Measurements from ENCODE around the gene ZNF695.
"Not testable (repeated sequence)": the region's sequence is repeated elsewhere in the genome, so short reads cannot be mapped to it uniquely, and the experiment has no call there.

Gene ZNF695

DNA sequence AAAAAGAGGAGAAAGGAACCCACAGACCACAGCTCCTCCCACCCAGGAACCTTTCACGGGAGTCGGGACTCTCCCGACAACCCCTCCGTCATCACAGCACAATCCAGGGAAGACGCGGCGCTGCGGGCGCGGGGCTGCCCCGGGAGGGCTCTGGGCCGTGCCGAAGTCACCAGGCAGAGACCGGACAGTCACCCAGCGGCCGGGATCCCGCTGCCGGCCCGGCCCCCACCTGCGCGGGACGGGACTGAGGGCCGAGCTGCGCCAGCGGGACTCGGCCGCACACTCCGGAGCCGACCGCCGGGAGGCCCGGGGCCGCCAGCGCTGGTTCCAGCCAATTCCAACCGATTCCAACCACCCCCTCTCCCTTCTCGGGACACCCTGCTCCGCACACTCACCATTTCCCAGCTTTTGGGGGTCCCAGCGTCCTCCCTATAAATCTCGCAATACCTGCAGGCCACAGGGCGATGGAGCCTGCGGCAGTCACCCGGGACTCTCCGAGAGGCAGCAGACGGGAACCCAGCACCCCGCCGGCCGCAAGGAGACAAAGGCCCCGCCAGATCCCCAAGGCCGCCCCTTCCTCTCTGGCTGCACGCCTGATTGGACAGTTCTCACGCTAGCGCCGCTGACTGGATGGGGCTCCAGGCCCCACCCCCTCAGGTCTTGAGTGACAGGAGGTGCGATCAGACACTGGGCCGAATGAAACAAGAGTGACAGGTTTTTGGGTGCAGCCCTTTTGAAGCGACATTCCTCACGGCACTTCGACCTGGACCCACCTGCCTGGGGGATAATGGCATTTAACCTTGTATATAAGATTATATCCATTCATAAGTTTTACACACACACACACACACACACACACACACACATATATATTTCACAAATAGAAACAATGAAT is at the start of gene ZNF695:
TSS of gene ZNF695 (minus strand) at position 547 of the 895 bp plus-strand sequence. CDS start at position 398, 149 bp downstream.
- peak in 56 of 58 donors; percentile 0 to 85 (median 58) for DNase-seq

DNA sequence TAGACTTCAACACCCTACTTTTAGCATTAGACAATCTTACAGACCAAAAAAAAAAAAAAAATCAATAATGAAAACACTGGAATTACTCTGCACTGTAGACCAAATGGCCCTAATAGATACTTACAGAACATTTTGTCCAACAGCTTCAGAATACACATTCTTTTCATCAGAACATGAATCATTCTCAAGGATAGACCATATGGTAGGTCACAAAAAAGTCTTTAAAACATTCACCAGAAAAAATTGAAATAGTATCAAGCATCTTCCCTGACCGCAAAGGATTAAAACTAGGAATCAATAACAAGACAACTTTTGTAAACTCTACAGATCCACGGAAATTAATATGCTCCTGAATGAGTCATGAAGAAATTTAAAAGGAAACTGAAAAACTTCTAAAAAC is 48.2 kb upstream of the ZNF695 start:
- no peak for DNase-seq

DNA sequence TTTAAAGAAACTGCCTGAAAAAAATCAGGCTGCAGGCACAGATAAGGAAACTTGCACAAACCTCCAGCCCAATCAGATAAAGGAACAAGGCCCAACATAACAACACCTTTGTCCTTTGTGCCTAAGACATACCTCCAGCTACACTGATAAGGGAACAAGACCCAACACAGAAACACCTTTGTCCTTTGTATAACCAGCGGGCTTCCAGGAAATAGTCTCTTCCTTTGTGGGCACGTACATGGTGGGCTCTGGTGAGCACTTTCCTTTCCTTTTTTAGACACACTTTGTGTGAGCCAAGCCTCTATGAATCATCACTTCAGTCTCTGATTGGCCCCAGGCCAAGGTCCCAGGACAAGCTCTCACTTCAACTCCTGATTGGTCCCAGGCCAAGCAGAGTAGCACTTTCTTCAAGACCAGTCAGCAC is 47.1 kb upstream of the ZNF695 start:
- DNase-seq: no peak

DNA sequence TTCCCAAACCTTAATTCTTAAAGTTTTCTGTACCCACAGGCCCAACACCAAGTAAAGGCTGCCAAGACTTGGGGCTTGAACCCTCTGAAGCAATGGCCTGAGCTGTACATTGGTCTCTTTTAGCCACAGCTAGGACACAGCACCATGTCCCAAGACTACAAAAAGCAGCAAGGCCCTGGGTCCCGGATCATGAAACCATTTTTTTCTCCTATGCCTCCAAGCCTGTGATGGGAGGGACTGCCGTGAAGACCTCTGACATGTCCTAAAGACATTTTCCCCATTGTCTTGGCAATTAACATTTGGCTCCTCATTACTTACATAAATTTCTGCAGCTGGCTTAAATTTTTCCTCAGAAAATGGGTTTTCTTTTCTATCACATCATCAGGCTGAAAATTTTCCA is 39.8 kb upstream of the ZNF695 start:
- no peak for DNase-seq

DNA sequence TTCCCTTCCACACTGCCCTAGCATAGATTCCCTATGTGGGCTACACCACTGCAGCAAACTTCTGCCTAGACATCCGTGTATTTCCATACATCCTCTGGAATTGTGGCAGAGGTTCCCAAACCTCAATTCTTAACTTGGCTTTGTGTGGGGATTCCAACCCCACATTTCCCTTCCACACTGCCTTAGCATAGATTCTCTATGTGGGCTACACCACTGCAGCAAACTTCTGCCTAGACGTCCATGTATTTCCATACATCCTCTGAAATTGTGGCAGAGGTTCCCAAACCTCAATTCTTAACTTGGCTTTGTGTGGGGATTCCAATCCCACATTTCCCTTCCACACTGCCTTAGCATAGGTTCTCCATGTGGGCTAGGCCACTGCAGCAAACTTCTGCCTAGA is 39.4 kb upstream of the ZNF695 start:
- DNase-seq: no peak

DNA sequence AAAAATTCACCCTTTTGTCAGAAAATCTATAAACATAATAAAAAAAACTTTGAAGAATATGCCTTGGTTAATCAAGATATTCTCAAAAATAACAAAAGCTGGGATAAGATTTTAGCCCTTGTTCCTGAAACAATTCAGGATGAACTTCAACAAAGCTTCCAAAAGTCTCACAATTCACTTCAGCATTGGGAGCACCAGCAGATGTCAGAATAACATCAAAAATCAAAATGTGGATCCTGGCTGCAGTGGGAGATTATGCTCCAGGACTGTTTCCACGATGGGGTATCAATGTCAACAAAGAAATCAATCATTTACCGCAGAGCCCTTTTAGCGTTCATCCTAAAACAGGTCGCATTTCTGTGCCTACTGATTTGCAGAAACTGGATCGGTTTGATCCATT is 35.5 kb upstream of the ZNF695 start:
- no peak for DNase-seq

DNA sequence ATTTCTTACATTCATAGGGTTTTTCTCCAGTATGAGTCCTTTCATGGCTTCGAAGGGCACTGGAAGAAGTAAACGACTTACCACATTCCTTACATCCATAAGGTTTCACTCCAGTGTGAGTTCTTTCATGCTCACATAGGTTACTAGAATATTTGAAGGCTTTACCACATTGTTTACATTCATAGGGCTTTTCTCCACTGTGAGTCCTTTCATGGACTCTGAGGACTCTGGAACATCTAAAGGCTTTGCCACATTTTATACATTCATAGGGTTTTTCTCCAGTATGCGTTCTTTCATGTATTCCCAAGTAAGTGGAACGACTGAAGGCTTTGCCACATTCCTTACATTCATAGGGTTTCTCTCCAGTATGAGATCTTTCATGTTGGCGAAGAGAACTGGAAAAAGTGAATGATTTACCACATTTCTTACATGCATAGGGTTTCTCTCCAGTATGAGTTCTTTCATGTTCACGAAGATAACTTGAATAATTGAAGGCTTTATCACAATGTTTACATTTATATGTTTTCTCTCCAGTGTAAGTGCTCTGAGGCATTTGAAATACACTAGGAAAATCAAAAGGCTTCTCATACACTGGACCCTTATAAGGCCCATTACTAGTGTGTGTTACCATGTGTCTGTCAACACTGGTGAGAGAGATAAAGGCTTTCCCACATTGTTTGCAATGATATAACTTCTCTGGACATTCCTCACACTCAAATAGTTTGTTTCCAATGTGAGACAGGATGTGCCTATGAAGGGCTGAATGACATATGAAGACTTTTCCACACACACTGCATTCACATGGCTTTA is 29.9 kb upstream of the ZNF695 start:
- DNase-seq: no peak

DNA sequence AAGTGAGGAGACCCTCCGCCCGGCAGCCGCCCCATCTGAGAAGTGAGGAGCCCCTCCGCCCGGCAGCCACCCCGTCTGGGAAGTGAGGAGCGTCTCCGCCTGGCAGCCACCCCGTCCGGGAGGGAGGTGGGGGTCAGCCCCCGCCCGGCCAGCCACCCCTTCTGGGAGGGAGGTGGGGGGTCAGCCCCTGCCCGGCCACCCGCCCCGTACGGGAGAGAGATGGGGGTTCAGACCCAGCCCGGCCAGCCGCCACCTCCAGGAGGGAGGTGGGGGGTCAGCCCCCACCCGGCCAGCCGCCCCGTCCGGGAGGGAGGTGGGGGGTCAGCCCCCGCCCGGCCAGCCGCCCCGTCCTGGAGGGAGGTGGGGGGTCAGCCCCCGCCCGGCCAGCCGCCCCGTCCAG is 24.4 kb upstream of the ZNF695 start:
- DNase-seq: not testable (repeated sequence)

DNA sequence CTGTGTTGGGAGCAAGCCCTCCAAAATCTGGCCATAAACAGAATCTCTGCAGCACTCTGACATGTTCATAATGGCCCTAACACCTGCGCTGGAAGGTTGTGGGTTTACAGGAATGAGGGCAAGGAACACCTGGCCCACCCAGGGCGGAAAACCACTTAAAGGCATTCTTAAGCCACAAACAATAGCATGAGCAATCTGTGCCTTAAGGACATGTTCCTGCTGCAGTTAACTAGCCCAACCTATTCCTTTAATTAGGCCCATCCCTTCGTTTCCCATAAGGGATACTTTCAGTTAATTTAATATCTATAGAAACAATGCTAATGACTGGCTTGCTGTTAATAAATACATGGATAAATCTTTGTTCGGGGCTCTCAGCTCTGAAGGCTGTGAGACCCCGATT is 16.8 kb upstream of the ZNF695 start:
- not testable (repeated sequence) for DNase-seq

DNA sequence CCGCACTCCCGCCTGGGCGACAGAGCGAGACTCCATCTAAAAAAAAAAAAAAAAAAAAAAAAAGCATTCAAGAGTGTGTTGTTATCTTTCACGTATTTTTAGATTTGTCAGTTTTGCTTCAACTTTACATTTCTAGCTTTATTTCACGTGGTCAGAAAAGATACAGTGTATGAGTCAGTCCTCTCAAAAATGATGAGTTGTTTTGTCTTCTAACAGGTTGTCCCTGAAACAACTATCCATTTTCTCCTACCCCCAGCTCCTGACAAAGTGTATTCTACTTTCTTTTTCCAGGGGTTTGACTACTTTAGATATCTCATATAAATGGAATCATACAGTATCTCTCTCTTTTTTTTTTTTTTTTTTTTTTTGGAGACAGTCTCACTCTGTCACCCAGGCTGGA is 5.5 kb upstream of the ZNF695 start:
- no peak for DNase-seq

DNA sequence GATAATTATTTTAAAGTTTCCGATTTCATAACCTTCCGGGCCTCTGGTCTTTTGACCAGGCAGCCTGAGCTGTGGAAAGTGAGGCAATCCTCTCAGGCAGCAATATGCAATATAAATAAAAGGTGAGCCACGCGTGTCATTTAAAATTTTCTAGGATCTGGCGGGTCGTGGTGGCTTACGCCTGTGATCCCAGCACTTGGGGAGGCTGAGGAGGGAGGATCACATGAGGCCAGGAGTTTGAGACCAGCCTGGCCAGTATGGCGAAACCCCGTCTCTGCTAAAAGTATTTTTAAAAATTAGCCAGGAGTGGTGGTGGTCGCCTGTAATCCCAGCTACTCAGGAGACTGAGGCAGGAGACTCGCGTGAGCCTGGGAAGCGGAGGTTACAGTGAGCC is 546 bp upstream of the ZNF695 start:
- no peak for DNase-seq

DNA sequence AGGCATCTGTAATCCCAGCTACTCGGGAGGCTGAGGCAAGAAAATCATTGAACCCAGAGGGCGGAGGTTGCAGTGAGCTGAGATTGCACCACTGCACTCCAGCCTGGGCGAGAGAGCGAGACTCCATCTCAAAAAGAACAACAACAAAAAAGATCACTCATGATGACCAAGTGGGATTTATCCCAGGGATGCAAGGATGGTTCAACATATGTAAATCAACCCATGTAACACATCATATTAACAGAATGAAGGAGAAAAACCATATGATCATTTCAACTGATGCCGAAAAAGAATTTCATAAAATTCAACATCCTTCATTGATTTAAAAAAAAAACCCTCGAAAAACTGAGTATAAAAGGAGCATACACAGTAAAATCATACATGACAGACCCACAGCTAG is 3.8 kb downstream of the ZNF695 start:
- DNase-seq: not testable (repeated sequence)

DNA sequence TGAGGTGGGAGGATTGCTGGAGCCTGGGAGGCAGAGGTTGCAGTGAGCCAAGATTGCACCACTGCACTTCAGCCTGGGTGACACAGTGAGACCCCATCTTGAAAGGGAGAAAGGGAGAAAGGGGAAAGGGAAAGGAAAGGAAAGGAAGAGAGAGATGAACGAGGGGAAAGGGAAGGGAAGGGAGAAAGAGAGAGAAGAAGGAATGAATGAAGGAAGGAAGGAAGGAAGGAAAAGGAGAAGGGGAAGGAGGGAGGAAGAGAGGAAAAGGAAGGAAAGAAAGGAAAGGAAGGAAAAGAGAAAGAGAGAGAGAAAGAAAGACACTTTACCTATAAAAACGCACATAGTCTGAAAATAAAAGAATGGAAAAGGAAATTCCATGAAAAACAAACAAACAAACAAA is 18.0 kb downstream of the ZNF695 start:
- no peak for DNase-seq

DNA sequence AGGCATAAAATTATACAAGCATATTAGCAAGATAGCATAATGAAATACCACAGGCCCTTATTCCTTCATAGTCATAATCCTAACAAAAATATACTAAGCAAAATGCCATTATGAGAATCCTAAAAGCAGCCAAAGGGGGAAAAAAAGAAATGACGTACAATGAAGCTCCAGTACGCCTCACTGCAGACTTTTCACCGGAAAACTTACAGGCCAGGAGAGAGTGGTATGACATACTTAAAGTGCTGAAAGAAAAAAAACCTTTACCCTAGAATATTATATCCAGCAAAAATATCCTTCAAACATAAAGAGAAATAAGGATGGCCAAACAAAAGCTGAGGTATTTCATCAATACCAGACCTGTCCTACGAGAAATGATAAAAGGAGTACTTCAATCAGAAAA is 19.5 kb downstream of the ZNF695 start:
- no peak for DNase-seq

DNA sequence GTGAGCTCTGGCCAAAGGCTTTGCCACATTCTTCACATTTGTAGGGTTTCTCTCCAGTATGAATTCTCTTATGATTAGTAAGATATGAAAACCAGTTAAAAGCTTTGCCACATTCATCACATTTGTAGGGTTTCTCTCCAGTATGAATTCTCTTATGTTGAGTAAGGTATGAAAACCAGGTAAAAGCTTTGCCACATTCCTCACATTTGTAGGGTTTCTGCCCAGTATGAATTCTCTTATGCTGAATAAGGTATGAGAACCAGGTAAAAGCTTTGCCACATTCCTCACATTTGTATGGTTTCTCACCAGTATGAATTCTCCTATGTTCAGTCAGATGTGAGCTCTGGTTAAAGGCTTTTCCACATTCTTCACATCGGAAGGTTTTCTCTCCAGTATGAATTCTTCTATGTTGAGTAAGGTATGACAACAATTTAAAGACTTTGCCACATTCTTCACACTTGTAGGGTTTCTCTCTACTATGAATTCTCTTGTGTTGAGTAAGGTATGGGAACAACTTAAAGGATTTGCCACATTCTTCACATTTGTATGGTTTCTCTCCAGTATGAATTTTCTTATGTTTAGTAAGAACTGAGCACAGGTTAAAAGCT is 20.7 kb downstream of the ZNF695 start:
- no peak for DNase-seq

DNA sequence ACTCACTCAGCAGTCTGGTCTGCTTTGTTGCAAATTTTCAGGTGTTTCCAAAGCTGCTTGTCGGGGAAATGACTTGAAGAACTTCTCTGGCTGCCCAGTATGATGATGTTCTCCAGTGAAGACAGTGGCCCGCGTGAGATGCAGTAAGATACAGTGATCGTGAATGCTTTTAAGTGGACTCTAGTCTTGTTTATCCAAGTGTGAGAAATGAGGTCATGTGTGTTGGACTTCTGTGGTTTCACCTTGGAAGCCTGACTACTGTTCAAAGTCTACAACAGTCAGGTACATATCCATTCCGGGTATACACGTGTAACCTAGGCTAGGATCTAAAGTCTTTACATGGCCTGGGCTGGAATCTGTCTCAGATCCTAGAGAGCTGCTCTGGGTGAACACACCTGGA is 29.1 kb downstream of the ZNF695 start:
- no peak for DNase-seq

DNA sequence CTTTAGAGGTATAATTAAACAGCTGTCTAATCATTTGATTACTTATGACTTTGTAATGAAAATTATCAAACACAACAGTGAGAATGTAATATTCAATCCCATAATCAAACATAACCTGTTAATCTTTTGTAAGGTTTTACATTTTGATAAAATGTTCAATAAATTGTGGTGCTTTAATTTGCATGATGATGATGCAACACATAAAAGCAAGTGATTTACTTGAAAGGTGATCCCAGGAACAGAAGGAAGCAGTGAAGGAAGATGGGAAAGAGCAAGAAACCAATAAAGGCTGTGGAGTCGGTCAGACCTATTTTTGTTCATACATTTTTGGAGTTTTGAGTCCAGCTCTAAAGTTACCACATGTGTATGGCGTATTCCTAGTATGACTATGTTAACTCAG is 29.6 kb downstream of the ZNF695 start:
- no peak for DNase-seq

DNA sequence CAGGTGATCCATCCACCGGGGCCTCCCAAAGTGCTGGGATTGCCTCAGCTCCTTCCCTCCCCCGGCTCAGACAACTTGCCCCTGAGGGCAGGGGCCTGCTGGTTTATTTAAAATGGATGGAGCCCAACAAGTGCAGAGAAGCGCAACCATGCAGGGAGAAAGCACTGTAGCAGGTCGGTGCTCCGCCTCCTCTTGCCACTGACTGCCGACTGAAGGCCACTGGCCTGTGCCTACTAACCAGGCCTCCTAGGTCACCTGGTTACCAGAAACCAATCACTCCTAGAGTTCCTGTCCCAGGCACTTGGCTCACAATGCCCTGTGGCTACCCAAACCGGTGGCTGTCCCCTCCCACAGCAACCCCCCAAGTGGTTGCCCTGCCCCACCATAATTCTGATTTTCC is 35.9 kb downstream of the ZNF695 start:
- no peak for DNase-seq

DNA sequence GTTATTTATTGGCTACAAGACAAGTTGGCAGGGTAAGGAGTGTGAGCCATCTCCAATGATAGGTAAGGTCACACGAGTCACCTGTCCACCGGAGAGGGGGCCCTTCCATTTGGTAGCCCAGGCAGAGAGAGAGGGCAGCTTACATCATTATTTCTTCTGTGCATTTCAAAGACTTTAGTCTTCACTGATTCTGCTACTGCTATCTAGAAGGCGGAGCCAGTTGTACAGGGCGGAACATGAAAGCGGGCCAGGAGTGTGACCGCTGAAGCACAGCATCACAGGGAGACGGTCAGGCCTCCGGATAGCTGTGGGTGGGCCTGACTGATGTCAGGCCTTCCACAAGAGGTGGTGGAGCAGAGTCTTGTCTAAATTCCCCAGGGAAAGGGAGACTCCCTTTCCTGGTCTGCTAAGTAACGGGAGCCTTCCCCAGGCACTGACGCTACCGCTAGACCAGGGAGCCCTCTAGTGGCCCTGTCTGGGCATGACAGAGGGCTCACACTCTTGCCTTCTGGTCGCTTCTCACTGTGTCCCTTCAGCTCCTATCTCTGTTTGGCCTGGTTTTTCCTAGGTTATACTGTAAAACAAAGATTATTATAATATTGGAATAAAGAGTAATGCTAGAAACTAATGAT is 36.7 kb downstream of the ZNF695 start:
- peak in 24 of 58 donors; percentile 0 to 59 (median 12) for DNase-seq

DNA sequence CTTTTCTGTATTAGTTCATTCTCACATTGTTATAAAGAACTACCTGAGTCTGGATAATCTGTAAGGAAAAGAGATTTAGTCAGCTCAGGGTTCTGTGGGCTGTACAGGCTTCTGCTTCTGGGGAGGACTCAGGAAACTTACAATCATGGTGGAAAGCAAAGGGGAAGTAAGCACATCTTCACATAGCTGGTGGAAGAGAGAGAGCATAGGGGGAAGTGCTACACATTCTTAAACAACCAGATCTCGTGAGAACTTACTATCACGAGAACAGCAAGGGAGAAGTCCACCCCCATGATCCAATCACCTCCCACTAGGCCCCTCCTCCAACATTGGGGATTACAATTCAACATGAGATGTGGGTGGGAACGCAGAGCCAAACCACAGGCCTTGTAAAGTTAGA is 38.2 kb downstream of the ZNF695 start:
- no peak for DNase-seq

DNA sequence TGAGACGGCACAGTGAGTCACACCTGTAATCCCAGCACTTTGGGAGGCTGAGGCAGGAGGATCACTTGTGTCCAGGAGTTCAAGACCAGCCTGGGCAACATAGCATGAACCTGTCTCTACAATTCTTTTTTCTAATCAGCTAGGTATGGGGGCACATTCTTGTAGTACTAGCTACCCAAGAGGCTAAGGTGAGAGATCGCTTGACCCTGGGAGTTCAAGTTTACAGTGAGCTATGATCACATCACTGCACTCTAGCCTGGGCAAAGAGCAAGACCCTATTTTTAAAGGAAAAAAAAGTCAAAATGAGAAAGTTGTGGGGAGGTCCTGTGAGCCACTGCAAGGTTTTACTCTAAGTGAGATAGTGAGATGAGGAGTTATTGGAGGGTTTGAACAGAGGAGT is 41.4 kb downstream of the ZNF695 start:
- no peak for DNase-seq
